CD4-positive, alpha-beta T cell treated with Interleukin-6 at 100 ng/mL for 8 hours (primary cell): Measurements from ENCODE around the gene FLOT1.
"Not testable (repeated sequence)": the region's sequence is repeated elsewhere in the genome, so short reads cannot be mapped to it uniquely, and the experiment has no call there.

Source experiments
- DNase-seq: peaks from one replicate; pipeline ENCODE4 v3.0.0-alpha.2; 2020; ENCODE audit warnings: mixed read lengths, low spot score

Gene FLOT1

DNA sequence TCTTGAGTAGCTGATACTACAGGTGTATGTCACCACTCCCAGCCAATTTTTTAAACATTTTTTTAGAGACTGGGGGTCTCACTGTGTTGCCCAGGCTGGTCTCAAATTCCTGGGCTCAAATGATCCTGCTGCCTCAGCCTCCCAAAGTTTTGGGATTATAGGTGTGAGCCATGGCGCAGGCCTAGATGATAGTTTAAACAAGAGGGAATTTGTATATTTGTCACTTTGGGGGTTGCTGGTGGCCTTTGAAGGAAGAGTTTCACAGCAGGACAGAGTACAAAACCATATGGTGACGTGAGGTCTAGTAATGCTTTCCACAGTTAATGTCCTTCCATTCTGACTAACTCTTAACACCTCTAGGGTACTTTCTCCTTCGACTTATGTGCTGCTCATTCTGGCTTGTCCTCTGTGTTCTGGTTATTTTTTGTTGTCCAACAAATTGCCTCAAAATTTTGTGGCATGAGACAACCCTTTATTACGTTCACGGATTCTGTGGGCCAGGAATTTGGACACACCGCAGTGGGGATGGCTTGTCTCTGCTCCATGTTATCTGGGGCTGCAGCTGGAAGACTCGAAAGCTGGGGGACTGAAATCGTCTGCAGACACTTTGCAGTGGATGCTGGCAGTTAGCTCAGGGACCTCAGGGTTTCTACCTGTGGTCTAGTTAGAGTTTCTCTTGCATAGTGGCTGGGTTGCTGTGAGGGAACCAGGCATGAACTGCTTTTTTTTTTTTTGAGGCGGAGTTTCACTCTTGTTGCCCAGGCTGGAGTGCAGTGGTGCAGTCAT, 24.9 kb upstream of the FLOT1 start:
- DNase-seq: no peak

DNA sequence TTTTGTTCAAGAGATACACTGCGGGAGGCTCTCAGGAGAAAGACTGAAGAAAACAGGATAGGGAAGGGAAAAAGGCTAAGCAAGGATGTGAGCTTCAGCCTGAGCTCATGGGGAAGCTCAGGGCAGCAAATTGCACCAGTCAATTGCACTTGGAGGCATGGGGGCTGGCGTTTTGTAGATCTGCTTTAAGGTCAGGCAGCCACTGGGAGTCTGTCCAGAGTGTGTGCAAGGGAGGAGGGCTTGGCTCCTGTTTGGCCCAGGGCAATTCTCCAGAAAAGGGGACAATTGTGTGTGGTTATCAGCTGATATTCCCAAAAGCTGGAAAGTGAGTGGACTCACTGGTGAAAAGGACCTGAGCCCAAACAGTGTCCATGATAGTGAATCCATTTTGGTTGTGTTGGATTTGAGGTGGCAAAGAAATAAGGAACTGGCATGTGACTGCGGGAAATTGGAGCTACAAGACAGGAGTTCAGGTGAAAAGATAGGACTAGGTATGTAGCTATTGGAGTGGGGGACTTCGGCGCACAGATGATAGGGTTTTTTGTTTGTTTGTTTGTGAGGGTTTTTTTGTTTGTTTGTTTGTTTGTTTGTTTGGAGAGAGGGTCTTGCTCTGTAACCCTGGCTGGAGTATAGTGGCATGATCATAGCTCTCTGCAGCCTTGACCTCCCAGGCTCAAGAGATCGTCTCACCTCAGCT, 24.1 kb upstream of the FLOT1 start:
- no peak for DNase-seq

GRCh38 chr6:30765495-30765894, 23.0 kb upstream of the FLOT1 start:
- not testable (repeated sequence) for DNase-seq

DNA sequence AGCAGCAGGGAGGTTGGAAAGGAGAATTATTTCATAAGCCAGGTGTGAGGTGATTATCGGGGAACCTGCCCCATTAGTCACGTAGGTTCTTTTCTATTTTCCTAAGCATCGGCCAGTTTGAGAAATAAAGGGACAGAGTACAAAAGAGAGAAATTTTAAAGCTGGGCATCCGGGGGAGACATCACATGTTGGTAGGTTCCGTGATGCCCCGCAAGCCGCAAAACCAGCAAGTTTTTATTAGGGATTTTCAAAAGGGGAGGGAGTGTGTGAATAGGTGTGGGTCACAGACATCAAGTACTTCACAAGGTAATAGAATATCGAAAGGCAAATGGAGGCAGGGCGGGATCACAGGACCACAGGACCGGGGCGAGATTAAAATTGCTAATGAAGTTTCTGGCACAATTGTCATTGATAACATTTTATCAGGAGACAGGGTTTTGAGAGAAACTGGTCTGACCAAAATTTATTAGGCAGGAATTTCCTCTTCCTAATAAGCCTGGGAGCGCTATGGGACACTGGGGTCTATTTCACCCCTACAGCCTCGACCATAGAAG, 22.1 kb upstream of the FLOT1 start:
- not testable (repeated sequence) for DNase-seq

DNA sequence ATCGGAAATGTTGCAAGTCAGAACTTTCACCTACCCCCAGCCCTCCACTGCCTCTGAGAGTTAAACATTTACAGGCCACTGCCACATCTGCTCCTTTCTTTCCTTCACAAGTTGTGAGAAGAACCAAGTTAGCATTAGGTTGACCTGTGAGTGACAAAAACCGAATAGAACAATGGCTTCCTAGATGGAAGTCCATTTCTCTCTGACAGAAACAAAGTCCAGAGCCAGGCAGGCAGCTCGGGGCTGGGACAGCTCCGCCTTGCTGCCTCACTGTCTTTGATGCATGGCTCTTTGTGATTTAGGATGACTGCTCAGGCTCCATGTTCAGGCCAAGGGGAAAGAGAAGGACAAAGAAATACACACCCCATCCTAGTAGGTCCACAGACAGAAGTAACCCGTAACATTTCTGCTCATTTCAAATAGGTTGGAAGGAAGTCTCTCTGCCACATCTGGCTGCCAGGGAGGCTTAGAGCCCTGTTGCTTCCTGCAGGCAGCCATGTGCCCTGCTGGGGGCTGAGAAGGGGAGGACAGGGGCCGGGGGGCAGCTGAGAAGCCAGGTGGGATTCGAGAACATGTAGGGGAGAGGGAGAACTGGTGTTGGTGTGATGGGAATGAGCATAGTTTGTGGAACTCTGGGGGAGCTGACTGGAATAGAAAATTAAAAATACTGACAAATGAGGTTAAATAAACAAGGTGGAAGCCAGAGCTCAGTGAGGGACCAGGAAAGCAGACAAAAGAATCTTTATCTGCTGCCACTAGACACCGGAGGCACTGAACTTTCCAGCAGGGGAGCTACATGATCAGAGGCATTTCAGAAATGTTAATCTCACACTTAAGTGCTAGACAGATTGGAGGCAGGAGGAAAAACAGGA, 21.4 kb upstream of the FLOT1 start:
- DNase-seq: no peak

- DNase-seq: no peak
Observed at GRCh38 chr6:30763155-30763617, 20.7 kb upstream of the FLOT1 start.

DNA sequence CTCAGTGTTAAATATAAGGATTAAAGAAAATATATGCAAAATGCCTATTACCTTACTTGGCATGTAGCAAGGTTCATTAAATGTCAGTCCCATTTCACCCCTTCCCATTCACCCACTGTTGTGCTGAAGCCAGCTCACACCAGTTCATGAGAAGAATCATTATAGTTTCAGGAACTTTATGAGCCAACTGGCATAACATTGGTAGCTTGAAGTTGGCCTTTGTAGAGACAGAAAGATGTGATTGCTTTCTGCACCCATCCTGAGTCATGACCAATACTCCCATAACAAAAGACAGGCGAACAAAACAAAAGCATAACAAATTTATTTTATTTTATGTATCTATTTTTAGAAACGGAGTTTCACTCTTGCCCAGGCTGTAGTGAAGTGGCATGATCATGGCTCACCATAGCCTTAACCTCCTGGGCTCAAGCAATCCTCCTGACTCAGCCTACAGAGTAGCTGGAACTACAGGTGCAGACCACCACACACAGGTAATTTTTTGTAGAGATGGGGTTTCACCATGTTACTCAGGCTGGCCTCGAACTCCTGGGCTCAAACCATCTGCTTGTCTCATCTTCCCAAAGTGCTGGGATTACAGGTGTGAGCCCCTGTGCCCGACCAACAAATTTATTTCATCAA, 19.4 kb upstream of the FLOT1 start:
- DNase-seq: no peak

- no peak for DNase-seq
Observed at GRCh38 chr6:30760549-30760948, 18.1 kb upstream of the FLOT1 start.

- no peak for DNase-seq
Observed at GRCh38 chr6:30759575-30760239, 17.2 kb upstream of the FLOT1 start.

GRCh38 chr6:30757261-30757904, 14.9 kb upstream of the FLOT1 start:
- no peak for DNase-seq

DNA sequence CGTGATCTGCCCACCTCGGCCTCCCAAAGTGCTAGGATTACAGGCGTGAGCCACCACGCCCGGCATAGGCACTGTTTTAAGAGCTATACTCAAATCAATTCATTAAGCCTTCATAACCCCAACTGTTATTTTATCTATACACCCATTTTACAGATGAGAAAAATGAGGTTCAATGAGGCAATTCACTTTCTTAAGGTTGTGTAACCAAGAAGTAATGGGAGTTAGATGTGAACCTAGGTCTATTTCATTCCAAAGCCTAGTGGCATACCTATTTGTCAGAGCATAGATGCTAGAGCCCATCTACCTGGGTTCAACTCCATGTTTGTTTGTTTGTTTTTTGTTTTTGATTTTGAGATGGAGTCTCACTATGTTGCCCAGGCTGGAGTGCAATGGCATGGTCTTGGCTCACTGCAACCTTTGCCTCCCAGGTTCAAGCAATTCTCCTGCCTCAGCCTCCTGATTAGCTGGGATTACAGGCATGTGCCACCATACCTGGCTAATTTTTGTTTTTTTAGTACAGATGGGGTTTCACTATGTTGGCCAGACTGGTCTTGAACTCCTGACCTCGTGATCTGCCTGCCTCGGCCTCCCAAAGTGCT, 14.0 kb upstream of the FLOT1 start:
- not testable (repeated sequence) for DNase-seq

DNA sequence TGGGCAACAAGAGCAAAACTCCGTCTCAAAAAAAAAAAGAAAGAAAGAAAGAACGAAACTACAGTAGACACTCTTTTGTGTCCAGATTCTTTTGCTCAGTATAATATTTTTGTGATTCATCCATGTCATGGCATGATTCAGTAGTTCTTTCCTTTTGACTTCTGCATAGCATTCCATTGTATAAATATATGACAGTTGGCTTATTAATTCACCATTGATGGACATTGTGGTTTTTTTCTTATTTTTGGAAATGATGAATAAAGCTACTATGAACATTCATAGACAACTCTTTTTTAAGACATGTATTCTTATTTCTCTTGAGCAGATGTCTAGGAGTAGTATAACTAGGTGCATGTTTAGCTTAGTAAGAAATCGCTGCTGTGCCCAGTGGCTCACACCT, 12.1 kb upstream of the FLOT1 start:
- DNase-seq: no peak

GRCh38 chr6:30752157-30752927, 9.9 kb upstream of the FLOT1 start:
- no peak for DNase-seq

GRCh38 chr6:30750379-30750668, 7.8 kb upstream of the FLOT1 start:
- DNase-seq: no peak

- no peak for DNase-seq
Observed at GRCh38 chr6:30749554-30750378, 7.3 kb upstream of the FLOT1 start.

GRCh38 chr6:30748851-30749540, 6.5 kb upstream of the FLOT1 start:
- no peak for DNase-seq

DNA sequence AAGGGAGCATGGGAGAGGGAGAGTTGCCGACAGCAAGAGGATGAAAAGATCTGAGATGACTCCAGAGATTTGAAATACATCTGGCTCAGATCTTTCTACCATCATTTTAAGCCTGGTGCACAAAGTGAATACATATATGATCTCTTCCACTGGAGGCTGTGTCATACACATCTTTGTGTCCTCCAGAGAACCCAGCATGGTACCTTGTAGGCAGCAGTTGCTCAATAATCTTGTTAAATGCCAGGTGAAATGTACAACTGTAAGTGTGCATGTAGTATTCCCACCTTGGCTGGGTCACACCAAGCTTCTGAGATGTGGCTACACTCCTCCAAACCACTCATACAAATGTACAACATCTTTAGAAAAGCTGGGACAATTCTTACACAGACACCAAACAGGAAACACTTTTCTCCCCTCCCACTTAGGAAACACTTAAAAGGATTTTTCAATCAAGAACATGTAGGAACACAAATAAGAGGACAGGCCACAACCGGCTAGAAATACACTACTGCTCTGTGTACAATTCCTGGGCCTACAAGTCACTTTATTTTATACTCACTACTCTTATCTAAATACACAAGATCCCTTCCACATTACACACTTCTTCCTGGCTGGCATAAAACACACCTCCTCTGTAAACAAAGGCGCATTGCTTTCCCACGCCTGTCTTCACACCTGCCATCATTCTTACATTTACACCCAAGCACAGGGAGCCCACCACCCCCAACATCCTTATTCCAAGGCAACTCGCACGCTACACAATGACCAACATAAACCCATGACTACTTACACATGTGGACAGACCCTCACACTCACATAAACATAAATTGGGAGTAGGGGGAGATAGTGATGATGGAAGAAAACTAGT, 5.6 kb upstream of the FLOT1 start:
- no peak for DNase-seq
